Gastroesophageal sphincter (tissue), 4 donors: ENCODE data around the gene FANCF. TPM values are rescaled to one million over a fixed set of nuclear protein-coding genes. Genes with fewer than 3 reads are reported as not detected.

Experiments used
- ATAC-seq: fragments of 150-250 bp; one replicate; pipeline ENCODE4 v1.9.1; 2016; ENCODE audit warnings: mild to moderate bottlenecking, moderate library complexity
- H3K27ac ChIP-seq, 4 donors: fragments of 200-600 bp; sonication (generic) in 3 of 4; 1 replicate in 3 of 4; 2 replicates in 1 of 4; pipeline ENCODE4 v1.5.1; 2016 to 2019
- H3K27me3 ChIP-seq: fragments of 200-600 bp; sonication (generic); one replicate; pipeline ENCODE4 v1.5.1; 2019
- H3K36me3 ChIP-seq, 2 donors: fragments of 200-600 bp; sonication (generic); one replicate each; pipeline ENCODE4 v1.5.1; 2019; ENCODE audit warnings: control low read depth in 1 of 2
- H3K4me1 ChIP-seq, 3 donors: fragments of 200-600 bp; sonication (generic); 1 replicate in 2 of 3; 2 replicates in 1 of 3; pipeline ENCODE4 v1.5.1; 2016 to 2019; ENCODE audit warnings: control low read depth in 2 of 3
- H3K4me3 ChIP-seq, 2 donors: fragments of 200-600 bp; sonication (generic); one replicate each; pipeline ENCODE4 v1.5.1; 2019; ENCODE audit warnings: mild to moderate bottlenecking in 1 of 2, moderate library complexity in 1 of 2
- H3K9me3 ChIP-seq, 3 donors: fragments of 200-600 bp; sonication (generic); one replicate each; pipeline ENCODE4 v1.5.1; 2017 to 2019; ENCODE audit warnings: control low read depth in 2 of 3
- EP300 ChIP-seq: sonication (generic); formaldehyde crosslinking; IDR thresholded peaks from one replicate; pipeline ENCODE4 v1.6.1; 2017; ENCODE audit warnings: antibody characterized with exemption, mild to moderate bottlenecking
- POLR2A ChIP-seq, 2 donors: fragments of 450-650 bp; IDR thresholded peaks; one replicate each; pipeline ENCODE4 v1.6.1; 2017; ENCODE audit warnings: antibody characterized with exemption in 2 of 2, mild to moderate bottlenecking in 2 of 2, moderate library complexity in 1 of 2
- POLR2AphosphoS5 ChIP-seq: sonication (generic); formaldehyde crosslinking; IDR thresholded peaks from one replicate; pipeline ENCODE4 v1.6.1; 2017; ENCODE audit warnings: antibody characterized with exemption
- WGBS, 2 donors: methylation state at CpG; one replicate each; pipeline ENCODE4 v1.1.5; 2018; ENCODE audit warnings: low coverage in 1 of 2; 5-methylcytosine and 5-hydroxymethylcytosine counted together
- total RNA-seq, 4 donors: library from RNA; depleted of rRNA; stranded (reverse); fragments of >200 nt; gene quantifications; one replicate each; pipeline ENCODE4 v1.1.0, GENCODE V29; 2016
- TF ChIP-seq, protein P1 (sequence below), 4 experiments: fragments of 200-600 bp in 2 of 4; fragments of 450-650 bp in 2 of 4; sonication (generic) in 1 of 4; IDR thresholded peaks; one replicate each; pipeline ENCODE4 v1.5.1; 2017 to 2019; ENCODE audit warnings: antibody characterized with exemption in 4 of 4, mild to moderate bottlenecking in 2 of 4, moderate library complexity in 2 of 4

FANCF gene
- total RNA-seq, 4 donors from 2014 or later: 3.6 to 9.2 (median 6.2) TPM

- TF ChIP-seq, protein P1, sequence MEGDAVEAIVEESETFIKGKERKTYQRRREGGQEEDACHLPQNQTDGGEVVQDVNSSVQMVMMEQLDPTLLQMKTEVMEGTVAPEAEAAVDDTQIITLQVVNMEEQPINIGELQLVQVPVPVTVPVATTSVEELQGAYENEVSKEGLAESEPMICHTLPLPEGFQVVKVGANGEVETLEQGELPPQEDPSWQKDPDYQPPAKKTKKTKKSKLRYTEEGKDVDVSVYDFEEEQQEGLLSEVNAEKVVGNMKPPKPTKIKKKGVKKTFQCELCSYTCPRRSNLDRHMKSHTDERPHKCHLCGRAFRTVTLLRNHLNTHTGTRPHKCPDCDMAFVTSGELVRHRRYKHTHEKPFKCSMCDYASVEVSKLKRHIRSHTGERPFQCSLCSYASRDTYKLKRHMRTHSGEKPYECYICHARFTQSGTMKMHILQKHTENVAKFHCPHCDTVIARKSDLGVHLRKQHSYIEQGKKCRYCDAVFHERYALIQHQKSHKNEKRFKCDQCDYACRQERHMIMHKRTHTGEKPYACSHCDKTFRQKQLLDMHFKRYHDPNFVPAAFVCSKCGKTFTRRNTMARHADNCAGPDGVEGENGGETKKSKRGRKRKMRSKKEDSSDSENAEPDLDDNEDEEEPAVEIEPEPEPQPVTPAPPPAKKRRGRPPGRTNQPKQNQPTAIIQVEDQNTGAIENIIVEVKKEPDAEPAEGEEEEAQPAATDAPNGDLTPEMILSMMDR (IDR thresholded peaks at IDR 0.05): no peak
- TF ChIP-seq EP300 (no peak), POLR2A (IDR thresholded peaks at IDR 0.05) (no peak), POLR2AphosphoS5 (no peak)
- 78 to 88% methylated on average over 2 of the region's 2 CpGs for WGBS, 2 donors
- Histone ChIP-seq H3K4me3 (no peak overlapping the region), H3K9me3 (no peaks in the 10 kb centered on the region), H3K4me1 (peaks cover 0 to 16% (median 0%) of the 10 kb centered on the region in 3 donors), H3K27me3 (peaks cover 38% of the 10 kb centered on the region), H3K27ac (no peak overlapping the region), H3K36me3 (no peaks in the 10 kb centered on the region)
- ATAC-seq: no peak
Measured at GRCh38 chr11:22669368-22669767, 43.7 kb upstream of the FANCF start.

GRCh38 chr11:22668005-22668796, 42.6 kb upstream of the FANCF start:
- TF ChIP-seq EP300 (no peak), POLR2AphosphoS5 (no peak), POLR2A (IDR thresholded peaks at IDR 0.05) (no peak)
- TF ChIP-seq, protein P1 (IDR thresholded peaks at IDR 0.05): no peak
- no peak overlapping the region for H3K4me3 ChIP-seq
- H3K36me3 ChIP-seq: no peaks in the 10 kb centered on the region
- 59 to 70% methylated on average over 2 to 3 of the region's 3 CpGs for WGBS, 2 donors
- ATAC-seq: no peak
- H3K27me3 ChIP-seq: peaks cover 38% of the 10 kb centered on the region
- H3K27ac ChIP-seq: no peak overlapping the region
- H3K9me3 ChIP-seq: no peaks in the 10 kb centered on the region
- peaks cover 0 to 16% (median 0%) of the 10 kb centered on the region in 3 donors for H3K4me1 ChIP-seq

DNA sequence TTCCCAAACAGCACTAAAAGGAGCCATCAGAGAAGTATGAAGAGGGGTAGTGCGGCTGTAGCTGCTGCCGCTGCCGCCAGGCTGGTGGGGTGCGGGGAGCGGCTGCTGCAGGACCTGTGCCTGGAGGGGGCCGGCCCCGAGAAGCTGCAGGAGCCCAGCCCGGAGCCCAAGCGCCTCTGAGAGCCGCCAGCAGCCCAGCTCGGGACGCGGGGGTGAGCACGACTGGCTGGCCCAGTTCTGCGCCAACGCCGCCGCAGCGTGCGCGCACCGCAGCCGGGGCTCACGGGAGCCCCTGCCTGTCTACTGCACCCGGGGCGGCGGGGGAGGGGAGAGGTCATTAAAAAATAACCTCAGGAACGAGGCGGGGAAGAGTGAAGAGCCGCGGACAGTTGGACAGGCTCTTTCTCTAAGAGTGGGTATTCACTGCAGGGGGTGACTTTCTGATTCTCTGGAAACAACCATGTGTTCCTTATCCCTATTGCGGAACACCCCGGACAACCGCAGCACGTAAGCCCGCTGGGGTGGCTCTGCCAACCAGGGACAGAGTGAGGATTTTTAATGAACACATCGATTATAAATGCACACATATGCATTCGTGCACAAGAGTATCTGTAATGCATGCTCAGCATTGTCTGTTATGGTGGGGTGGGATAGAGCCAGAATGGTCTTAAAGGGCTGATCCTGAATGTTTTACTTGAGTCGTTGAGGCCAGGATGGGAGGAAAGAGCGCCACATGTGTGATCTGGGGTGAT, 41.2 kb upstream of the FANCF start:
- WGBS, 2 donors: 7% methylated on average over 13 to 17 of the region's 40 CpGs
- H3K27me3 ChIP-seq: peaks cover 38% of the 10 kb centered on the region
- H3K9me3 ChIP-seq: no peaks in the 10 kb centered on the region
- no peak overlapping the region for H3K27ac ChIP-seq
- H3K4me1 ChIP-seq: peaks cover 0 to 16% (median 0%) of the 10 kb centered on the region in 3 donors
- TF ChIP-seq, protein P1 (IDR thresholded peaks at IDR 0.05): peak in 1 of 4 experiments; percentile 16
- TF ChIP-seq POLR2A (IDR thresholded peaks at IDR 0.05): no peak
- H3K36me3 ChIP-seq: no peaks in the 10 kb centered on the region
- H3K4me3 ChIP-seq: peak overlapping the region; percentile 14 to 50
- peak; percentile 60 for ATAC-seq

- Histone ChIP-seq H3K36me3 (no peaks in the 10 kb centered on the region), H3K27me3 (peaks cover 38% of the 10 kb centered on the region), H3K27ac (no peak within 1 kb of the TSS), H3K4me3 (peak within 1 kb of the TSS; percentile 14 to 50), H3K4me1 (peaks cover 0 to 16% (median 0%) of the 10 kb centered on the region in 3 donors), H3K9me3 (no peaks in the 10 kb centered on the region)
- TF ChIP-seq POLR2AphosphoS5: no peak
- TF ChIP-seq POLR2A (IDR thresholded peaks at IDR 0.05): no peak
- TF ChIP-seq EP300: no peak
- TF ChIP-seq, protein P1 (IDR thresholded peaks at IDR 0.05): no peak
- 1% methylated on average over 8 of the region's 8 CpGs for WGBS, 2 donors
- ATAC-seq: no peak
Measured at GRCh38 chr11:22666325-22666687, 40.7 kb upstream of the FANCF start, which contains the start of gene GAS2. TSS of gene GAS2 (plus strand) at chr11:22666611. CDS start at chr11:22674870, 8,259 bp downstream.
